Left ventricle myocardium inferior (tissue), 1 donor: ENCODE measurements around the gene KCNAB2. TPM values are rescaled to one million over a fixed set of nuclear protein-coding genes. Genes with fewer than 3 reads are reported as not detected.

ENCODE experiments used
- DNase-seq: peaks from one replicate; pipeline ENCODE4 v3.0.0-alpha.2; 2020
- H3K27ac ChIP-seq: fragments of 200-600 bp; replicated peaks from 2 replicates; pipeline ENCODE4 v1.8.0; 2021
- H3K27me3 ChIP-seq: fragments of 200-600 bp; 2 replicates; pipeline ENCODE4 v1.8.0; 2021; ENCODE audit warnings: low read depth
- H3K36me3 ChIP-seq: fragments of 200-600 bp; 2 replicates; pipeline ENCODE4 v1.8.0; 2021
- H3K4me1 ChIP-seq: fragments of 200-600 bp; 2 replicates; pipeline ENCODE4 v1.8.0; 2021
- H3K4me3 ChIP-seq: fragments of 200-600 bp; 2 replicates; pipeline ENCODE4 v1.8.0; 2021; ENCODE audit warnings: mild to moderate bottlenecking, moderate library complexity
- H3K9me3 ChIP-seq: fragments of 200-600 bp; replicated peaks from 2 replicates; pipeline ENCODE4 v1.8.0; 2021
- intact Hi-C: fragments of 100-400 bp; cut with micrococcal nuclease; formaldehyde crosslinking; loops from one replicate; pipeline ENCODE4 v1.11.0; 2022
- total RNA-seq: library from RNA; stranded (reverse); fragmentation: NEBNext Ultra II Directional; extraction: Animal tissue kit (Norgen Biotek cat#: 25700); gene quantifications from one replicate; pipeline ENCODE4 v1.2.1, GENCODE V29; 2021
- TF ChIP-seq, protein P1 (sequence below): fragments of 200-600 bp; IDR thresholded peaks from 2 replicates; pipeline ENCODE4 v1.8.0; 2021; ENCODE audit warnings: antibody characterized with exemption, mild to moderate bottlenecking, borderline replicate concordance
- donor health status: DM: no; HTN: yes; CAD: no; lungs with severe emphysema.

Gene KCNAB2
- total RNA-seq, 1 donor from 2014 or later = 31.0 TPM

DNA sequence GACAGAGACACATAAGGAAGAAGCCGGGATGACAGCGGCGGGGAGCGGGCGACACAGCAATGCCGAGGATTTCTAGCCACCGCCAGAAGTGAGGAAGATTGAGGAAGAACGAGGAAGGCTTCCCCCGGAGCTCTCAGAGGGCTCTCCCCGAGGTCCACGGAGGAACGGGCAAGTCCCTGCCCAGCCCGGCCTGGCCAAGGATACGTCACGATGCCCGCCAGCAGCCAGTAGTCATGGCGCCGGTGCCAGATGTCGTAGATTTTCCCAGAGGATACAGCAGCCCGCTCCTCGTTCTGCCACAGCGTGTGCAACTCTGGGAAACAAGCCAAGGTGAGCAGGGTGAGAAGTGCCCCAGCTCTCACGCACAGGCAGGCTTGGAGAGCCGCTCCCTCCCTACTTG is 65.9 kb downstream of the KCNAB2 start:
- Histone ChIP-seq H3K4me3 (no peak overlapping the region), H3K9me3 (peaks cover 17% of the 10 kb centered on the region), H3K27ac (no peak overlapping the region), H3K36me3 (no peaks in the 10 kb centered on the region), H3K27me3 (peaks cover 55% of the 10 kb centered on the region), H3K4me1 (no peaks in the 10 kb centered on the region)
- intact Hi-C loops = no loop called here
- no peak for DNase-seq
- TF ChIP-seq, protein P1, sequence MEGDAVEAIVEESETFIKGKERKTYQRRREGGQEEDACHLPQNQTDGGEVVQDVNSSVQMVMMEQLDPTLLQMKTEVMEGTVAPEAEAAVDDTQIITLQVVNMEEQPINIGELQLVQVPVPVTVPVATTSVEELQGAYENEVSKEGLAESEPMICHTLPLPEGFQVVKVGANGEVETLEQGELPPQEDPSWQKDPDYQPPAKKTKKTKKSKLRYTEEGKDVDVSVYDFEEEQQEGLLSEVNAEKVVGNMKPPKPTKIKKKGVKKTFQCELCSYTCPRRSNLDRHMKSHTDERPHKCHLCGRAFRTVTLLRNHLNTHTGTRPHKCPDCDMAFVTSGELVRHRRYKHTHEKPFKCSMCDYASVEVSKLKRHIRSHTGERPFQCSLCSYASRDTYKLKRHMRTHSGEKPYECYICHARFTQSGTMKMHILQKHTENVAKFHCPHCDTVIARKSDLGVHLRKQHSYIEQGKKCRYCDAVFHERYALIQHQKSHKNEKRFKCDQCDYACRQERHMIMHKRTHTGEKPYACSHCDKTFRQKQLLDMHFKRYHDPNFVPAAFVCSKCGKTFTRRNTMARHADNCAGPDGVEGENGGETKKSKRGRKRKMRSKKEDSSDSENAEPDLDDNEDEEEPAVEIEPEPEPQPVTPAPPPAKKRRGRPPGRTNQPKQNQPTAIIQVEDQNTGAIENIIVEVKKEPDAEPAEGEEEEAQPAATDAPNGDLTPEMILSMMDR = no peak

DNA sequence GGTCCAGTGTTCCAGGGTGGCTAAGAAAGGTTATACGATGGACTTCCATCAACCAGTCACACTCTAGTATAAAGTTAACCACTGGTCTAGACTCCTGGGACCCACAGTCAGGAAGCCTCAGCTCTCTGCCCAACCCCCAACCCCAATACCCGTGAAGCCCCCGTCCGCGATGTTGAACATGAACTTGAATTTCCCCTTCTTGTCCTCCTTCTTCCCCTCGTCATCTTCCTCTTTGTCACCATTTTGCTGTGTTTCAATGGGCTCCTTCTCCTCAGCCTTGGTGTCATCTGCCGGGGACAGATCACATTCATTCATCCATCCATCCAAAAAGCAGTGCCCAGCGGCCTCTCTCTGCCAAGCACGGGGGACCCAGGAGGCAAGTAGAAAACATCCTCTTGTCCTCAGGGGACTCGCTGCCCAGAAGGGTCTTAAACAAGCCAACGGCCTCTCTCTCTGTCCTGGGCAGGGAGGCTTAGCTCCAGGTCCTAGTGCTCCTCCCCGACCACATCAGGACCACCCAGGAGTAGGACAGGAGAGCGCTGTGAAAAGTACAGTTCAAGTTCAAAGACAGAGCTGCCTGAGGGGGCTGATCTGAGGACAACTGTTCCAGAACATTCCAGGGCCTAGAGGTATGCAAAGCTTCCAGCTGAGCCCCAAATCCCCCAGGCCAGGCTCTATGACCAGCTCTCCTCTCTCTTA is 66.5 kb downstream of the KCNAB2 start:
- peaks cover 23% of the 10 kb centered on the region for H3K9me3 ChIP-seq
- H3K36me3 ChIP-seq = no peaks in the 10 kb centered on the region
- TF ChIP-seq, protein P1 = no peak
- H3K27me3 ChIP-seq = peaks cover 55% of the 10 kb centered on the region
- intact Hi-C loops = no loop called here
- H3K27ac ChIP-seq = no peak overlapping the region
- no peaks in the 10 kb centered on the region for H3K4me1 ChIP-seq
- DNase-seq = no peak
- H3K4me3 ChIP-seq = no peak overlapping the region

DNA sequence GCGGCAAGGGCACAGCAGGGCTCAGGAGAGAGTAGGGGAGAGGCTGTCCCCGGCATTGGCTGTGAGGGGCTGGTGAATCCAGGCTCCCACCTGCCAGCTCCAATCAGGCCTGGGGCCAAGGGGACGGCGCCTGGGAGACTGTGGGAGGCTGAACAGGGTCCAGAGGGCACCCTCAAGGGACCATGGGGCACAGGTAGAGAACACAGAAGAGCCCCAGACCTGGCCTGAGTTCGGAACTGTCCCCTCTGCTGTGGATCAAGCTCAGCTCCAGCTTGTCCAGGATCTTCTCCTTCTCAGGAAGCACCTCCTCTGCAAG is 67.0 kb downstream of the KCNAB2 start:
- TF ChIP-seq, protein P1 = no peak
- H3K4me3 ChIP-seq = no peak overlapping the region
- H3K9me3 ChIP-seq = peaks cover 28% of the 10 kb centered on the region
- H3K27ac ChIP-seq = no peak overlapping the region
- intact Hi-C loops = no loop called here
- no peaks in the 10 kb centered on the region for H3K4me1 ChIP-seq
- H3K36me3 ChIP-seq = no peaks in the 10 kb centered on the region
- H3K27me3 ChIP-seq = peaks cover 55% of the 10 kb centered on the region
- DNase-seq = no peak

DNA sequence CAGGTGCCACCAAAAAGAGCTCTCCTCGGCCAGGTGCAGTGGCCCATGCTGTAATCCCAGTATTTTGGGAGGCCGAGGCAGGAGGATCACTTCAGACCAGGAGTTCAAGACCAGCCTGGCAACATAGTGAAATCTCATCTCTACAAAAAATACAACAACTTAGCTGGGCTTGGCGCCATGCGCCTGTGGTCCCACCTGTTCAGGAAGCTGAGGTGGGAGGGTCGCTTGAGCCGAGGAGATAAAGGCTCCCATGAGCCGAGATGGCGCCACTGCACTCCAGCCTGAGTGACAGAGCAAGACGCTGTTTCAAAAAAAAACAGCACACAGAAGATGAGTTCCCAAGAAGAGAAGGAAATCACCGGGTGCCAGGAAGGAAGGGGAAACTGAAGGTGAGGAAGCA is 67.4 kb downstream of the KCNAB2 start:
- intact Hi-C loops = no loop called here
- Histone ChIP-seq H3K27me3 (peaks cover 50% of the 10 kb centered on the region), H3K4me3 (no peak overlapping the region), H3K27ac (no peak overlapping the region), H3K9me3 (peaks cover 33% of the 10 kb centered on the region), H3K4me1 (no peaks in the 10 kb centered on the region), H3K36me3 (no peaks in the 10 kb centered on the region)
- TF ChIP-seq, protein P1 = no peak
- no peak for DNase-seq

DNA sequence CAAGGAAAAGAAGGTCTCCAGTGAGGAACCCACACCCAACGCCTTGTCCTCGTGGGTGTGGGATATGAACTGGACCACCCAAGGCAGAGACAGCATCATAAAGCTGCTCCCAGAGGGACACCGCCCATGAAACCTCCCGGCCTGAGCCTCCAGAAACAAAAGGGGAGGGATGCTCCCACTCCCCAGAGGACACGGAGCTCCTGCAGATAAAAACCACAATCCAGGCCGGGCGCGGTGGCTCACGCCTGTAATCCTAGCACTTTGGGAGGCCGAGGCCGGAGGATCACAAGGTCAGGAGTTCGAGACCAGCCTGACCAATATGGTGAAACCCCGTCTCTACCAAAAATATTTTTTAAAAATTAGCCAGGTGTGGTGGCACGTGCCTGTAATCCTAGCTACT is 68.1 kb downstream of the KCNAB2 start:
- no peak for DNase-seq

More for the DNA sequence above, 68.1 kb downstream of the KCNAB2 start:
- intact Hi-C loops = no loop called here
- Histone ChIP-seq H3K36me3 (no peaks in the 10 kb centered on the region), H3K27ac (no peak overlapping the region), H3K27me3 (peaks cover 44% of the 10 kb centered on the region), H3K9me3 (peaks cover 36% of the 10 kb centered on the region), H3K4me1 (no peaks in the 10 kb centered on the region), H3K4me3 (no peak overlapping the region)
- TF ChIP-seq, protein P1 = no peak
